Thoracic aorta (tissue), 2 donors: ENCODE results near the gene PRDX2. TPM values are rescaled to one million over a fixed set of nuclear protein-coding genes. Genes with fewer than 3 reads are reported as not detected.
"Not testable (repeated sequence)": the region's sequence is repeated elsewhere in the genome, so short reads cannot be mapped to it uniquely, and the experiment has no call there.

ENCODE experiments used
- ATAC-seq: fragments of 150-250 bp; one replicate; pipeline ENCODE4 v1.8.0; 2017; ENCODE audit warnings: low read depth; ENCODE audit not compliant: insufficient number of reproducible peaks, low FRiP score
- DNase-seq: peaks from one replicate; pipeline ENCODE4 v3.0.0-alpha.2; 2020; ENCODE audit warnings: low spot score
- H3K27ac ChIP-seq, 2 donors: fragments of 200-600 bp; sonication (generic); 1 replicate in 1 of 2; 2 replicates in 1 of 2; pipeline ENCODE4 v1.5.1; 2016; ENCODE audit warnings: mild to moderate bottlenecking in 2 of 2, moderate library complexity in 2 of 2
- H3K27me3 ChIP-seq: fragments of 200-600 bp; sonication (generic); replicated peaks from 2 replicates; pipeline ENCODE4 v1.6.0; 2016; ENCODE audit warnings: mild to moderate bottlenecking; ENCODE audit not compliant: insufficient read depth
- H3K36me3 ChIP-seq: fragments of 200-600 bp; sonication (generic); one replicate; pipeline ENCODE4 v1.5.1; 2016
- H3K4me1 ChIP-seq, 2 donors: fragments of 200-600 bp; sonication (generic); 1 replicate in 1 of 2; 2 replicates in 1 of 2; pipeline versions ENCODE4 v1.5.1 to v1.6.0; 2016; ENCODE audit warnings: low read depth in 2 of 2, mild to moderate bottlenecking in 1 of 2; ENCODE audit not compliant: control insufficient read depth in 1 of 2
- H3K4me3 ChIP-seq: fragments of 200-600 bp; sonication (generic); 2 replicates; pipeline ENCODE4 v1.5.1; 2016; ENCODE audit warnings: mild to moderate bottlenecking
- H3K9me3 ChIP-seq: fragments of 200-600 bp; sonication (generic); 2 replicates; pipeline ENCODE4 v1.5.1; 2016
- total RNA-seq, 2 donors: library from RNA; depleted of rRNA; stranded (reverse); fragments of >200 nt; gene quantifications; one replicate each; pipeline versions ENCODE4 v1.1.0 to v1.2.3, GENCODE V29; 2016
- TF ChIP-seq, protein P1 (sequence below): fragments of 200-600 bp; sonication (generic); IDR thresholded peaks from one replicate; pipeline ENCODE4 v1.5.1; 2019; ENCODE audit warnings: antibody characterized with exemption

The PRDX2 gene
- total RNA-seq: 100 to 1,000 TPM; 107 to 235 TPM

DNA sequence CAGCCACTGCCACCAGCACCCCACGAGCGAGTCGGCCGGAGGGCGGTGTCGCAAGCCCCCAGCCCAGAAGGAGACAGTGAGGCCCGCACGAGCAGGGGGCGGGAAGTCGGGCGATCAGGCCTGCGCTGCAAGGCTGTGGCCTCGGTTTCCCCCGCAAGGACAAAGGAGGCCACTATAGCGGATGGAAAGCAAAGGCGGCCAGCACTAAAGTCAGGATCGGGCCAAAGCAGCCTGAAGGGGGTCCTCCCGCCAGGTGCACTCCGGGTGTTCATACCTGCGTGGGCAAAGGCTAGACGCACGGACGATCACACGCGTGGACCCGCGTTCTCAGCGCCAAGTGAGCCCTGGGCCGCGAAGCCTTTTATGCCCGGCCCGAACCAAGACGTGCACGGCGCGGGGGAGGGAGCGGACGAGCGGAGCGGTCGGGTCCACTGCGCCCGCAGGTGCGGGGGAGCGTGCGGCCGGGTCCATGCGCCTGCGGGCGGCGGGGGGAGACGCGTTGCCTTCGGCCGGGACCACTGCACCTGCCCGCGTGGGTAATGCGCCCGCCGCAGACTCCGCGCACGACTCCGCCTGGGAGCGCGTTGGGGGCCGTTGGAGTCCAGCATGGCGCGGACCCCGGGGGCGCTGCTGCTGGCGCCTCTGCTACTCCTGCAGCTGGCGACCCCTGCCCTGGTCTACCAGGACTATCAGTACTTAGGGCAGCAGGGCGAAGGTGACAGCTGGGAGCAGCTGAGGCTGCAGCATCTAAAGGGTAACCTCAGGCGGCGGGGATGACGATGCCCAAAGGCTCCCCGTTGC, at the start of gene PRDX2, which contains the start of gene THSD8:
Gene PRDX2, minus strand, starts transcription at position 335 of the 801 bp plus-strand sequence. CDS start 539 bp downstream, outside the sequence.
Gene THSD8, plus strand, starts transcription at position 604 of the 801 bp plus-strand sequence. Its CDS starts 3 bp downstream, at position 607.
- ATAC-seq: no peak
- Histone ChIP-seq H3K4me1 (peaks cover 5 to 23% of the 10 kb centered on the region in 2 donors), H3K4me3 (peak within 1 kb of the TSS; percentile 77), H3K27me3 (no peaks in the 10 kb centered on the region), H3K9me3 (no peaks in the 10 kb centered on the region), H3K27ac (peak within 1 kb of the TSS; percentile 27 to 61), H3K36me3 (no peaks in the 10 kb centered on the region)
- TF ChIP-seq, protein P1, sequence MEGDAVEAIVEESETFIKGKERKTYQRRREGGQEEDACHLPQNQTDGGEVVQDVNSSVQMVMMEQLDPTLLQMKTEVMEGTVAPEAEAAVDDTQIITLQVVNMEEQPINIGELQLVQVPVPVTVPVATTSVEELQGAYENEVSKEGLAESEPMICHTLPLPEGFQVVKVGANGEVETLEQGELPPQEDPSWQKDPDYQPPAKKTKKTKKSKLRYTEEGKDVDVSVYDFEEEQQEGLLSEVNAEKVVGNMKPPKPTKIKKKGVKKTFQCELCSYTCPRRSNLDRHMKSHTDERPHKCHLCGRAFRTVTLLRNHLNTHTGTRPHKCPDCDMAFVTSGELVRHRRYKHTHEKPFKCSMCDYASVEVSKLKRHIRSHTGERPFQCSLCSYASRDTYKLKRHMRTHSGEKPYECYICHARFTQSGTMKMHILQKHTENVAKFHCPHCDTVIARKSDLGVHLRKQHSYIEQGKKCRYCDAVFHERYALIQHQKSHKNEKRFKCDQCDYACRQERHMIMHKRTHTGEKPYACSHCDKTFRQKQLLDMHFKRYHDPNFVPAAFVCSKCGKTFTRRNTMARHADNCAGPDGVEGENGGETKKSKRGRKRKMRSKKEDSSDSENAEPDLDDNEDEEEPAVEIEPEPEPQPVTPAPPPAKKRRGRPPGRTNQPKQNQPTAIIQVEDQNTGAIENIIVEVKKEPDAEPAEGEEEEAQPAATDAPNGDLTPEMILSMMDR: no peak
- DNase-seq: no peak

DNA sequence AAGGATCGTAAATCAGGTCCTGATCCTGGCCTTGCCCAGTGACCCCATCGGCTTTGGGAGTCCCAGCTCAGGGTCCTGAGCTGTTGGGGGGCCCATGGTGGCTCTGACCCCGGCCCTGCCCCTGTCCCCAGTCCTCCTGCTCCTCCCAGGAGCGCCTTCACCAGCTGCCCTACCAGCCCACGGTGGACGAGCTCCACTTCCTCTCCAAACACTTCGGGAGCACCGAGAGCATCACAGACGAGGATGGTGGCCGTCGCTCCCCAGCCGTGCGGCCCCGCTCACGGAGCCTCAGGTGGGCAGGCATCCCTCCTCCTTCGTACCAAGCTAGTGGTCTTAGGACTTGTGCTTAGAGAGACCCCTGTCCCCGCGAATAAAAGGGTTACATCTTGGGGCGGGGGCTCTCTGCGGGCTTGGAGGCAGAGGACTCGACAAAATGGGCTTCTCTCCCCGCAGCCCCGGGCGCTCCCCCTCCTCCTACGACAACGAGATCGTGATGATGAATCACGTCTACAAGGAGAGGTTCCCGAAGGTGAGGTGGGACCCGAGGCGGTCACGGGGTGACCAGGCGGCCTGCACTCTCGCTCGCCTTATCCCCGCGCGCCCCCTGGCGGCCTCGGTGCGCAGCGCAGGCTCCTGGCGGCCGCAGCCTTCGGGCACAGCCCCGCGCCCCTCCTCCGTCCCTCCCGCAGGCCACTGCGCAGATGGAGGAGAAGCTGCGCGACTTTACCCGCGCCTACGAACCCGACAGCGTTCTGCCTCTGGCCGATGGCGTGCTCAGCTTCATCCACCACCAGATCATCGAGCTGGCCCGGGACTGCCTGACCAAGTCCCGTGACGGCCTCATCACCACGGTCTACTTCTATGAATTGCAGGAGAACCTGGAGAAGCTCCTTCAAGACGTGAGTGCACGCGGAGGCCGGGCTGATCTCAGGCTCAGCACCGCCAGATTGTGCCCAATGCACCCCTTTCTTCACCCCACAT, 45.8 kb upstream of the PRDX2 start:
- DNase-seq (peak; percentile 27), ATAC-seq (peak; percentile 82)
- H3K4me1 ChIP-seq: peaks cover 0 to 5% of the 10 kb centered on the region in 2 donors
- no peaks in the 10 kb centered on the region for H3K9me3 ChIP-seq
- H3K27me3 ChIP-seq: peaks cover 3% of the 10 kb centered on the region
- H3K36me3 ChIP-seq: no peaks in the 10 kb centered on the region
- H3K27ac ChIP-seq: no peak overlapping the region
- TF ChIP-seq, protein P1: peak; percentile 99
- peak overlapping the region; percentile 61 for H3K4me3 ChIP-seq

DNA sequence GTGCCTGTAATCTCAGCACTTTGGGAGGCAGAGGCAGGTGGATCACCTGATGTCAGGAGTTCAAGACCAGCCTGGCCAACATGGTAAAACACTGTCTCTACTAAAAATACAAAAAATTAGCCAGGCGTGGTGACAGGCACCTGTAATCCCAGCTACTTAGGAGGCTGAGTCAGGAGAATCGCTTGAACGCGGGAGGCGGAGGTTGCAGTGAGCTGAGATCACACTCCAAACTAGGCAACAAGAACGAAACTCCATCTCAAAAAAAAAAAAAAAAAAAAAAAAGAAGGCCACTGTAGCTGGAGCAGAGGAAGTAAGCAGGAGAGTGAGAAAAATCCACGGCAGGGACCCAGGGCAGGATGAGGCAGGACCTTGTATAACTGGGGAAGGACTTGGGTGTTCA, 45.0 kb upstream of the PRDX2 start:
- H3K9me3 ChIP-seq, H3K27me3 ChIP-seq, H3K4me3 ChIP-seq, H3K27ac ChIP-seq, H3K4me1 ChIP-seq, H3K36me3 ChIP-seq, DNase-seq, ATAC-seq: not testable (repeated sequence)

DNA sequence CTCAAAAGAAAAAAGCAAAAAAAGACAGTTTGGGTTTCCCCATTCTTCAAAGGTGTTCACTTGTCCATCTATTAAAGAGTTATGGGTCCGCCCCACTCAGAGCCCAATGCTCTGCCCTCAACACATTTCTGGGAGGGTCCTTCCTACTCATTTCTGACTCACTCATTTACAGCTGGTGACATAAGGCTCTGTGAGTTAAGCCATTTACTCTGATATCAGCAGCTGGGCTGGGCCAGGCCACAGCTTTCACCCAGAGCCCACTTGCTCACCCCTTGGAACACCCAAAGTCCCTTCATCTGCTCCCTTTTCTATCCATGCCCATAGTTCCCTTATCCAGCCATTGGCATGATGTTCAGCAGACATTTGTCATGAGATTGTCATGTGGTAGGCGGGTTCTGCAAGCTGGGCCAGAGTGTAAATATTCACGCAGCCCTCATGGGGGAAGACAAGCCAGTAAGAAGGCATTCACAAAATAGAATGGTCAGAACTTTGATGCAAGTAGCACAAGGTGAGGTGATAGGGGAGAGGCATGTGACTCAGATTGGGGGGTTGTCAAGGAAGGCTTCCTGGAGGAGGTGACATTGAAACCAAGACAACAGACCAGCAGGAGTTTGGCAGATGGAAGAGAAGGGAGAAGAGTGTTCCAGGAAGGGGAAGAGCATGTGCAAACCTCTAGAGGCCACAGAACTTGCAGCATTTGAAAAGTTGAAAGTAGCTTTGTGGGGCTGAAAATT, 42.6 kb upstream of the PRDX2 start:
- no peak overlapping the region for H3K4me3 ChIP-seq
- H3K27me3 ChIP-seq: peaks cover 17% of the 10 kb centered on the region
- H3K27ac ChIP-seq: no peak overlapping the region
- TF ChIP-seq, protein P1: no peak
- DNase-seq (no peak), ATAC-seq (no peak)
- no peaks in the 10 kb centered on the region for H3K36me3 ChIP-seq
- H3K9me3 ChIP-seq: no peaks in the 10 kb centered on the region
- peaks cover 5 to 12% of the 10 kb centered on the region in 2 donors for H3K4me1 ChIP-seq

DNA sequence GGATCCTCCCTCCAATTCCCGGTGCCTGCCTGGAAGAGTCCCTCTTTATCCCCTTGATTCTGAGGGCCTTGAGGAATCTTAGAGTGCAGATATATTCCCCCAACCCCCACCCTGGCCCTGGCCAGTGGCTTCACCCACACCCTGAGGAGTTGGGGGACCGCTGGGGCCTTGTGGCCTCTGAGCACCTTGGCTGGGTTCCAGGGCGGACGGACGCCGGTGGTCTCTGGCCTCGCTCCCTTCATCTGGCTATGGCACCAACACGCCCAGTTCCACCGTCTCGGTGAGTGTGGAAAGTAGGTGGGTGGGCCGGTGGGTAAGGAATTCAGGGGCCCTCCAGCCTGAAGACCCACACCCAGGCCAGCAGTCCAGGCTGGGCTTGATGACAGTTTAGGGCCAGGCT, 41.7 kb upstream of the PRDX2 start:
- H3K9me3 ChIP-seq: no peaks in the 10 kb centered on the region
- H3K4me1 ChIP-seq: peaks cover 8 to 19% of the 10 kb centered on the region in 2 donors
- H3K27ac ChIP-seq: no peak overlapping the region
- H3K36me3 ChIP-seq: no peaks in the 10 kb centered on the region
- DNase-seq (no peak), ATAC-seq (no peak)
- no peak overlapping the region for H3K4me3 ChIP-seq
- H3K27me3 ChIP-seq: peaks cover 21% of the 10 kb centered on the region
- TF ChIP-seq, protein P1: no peak
